GM06990 (cell line): ENCODE measurements around the gene LMX1B.

Source experiments
- DNase-seq: peaks from one replicate; pipeline ENCODE4 v3.0.0-alpha.2; 2011; ENCODE audit not compliant: insufficient read length; ENCODE audit errors: extremely low read depth
- H3K27me3 ChIP-seq: replicated peaks from 2 replicates; pipeline ENCODE4 v1.6.0; 2011; ENCODE audit warnings: low read length; ENCODE audit not compliant: control insufficient read depth, insufficient read depth
- H3K36me3 ChIP-seq: 2 replicates; pipeline ENCODE4 v1.5.1; 2011; ENCODE audit warnings: low read length; ENCODE audit not compliant: control insufficient read depth, insufficient read depth
- H3K4me3 ChIP-seq: replicated peaks from 2 replicates; pipeline ENCODE4 v1.5.1; 2011; ENCODE audit warnings: low read depth, mild to moderate bottlenecking, control low read depth, low read length
- CTCF ChIP-seq: IDR thresholded peaks from 2 replicates; pipeline ENCODE4 v1.5.1; 2011; ENCODE audit warnings: low read length, control low read depth, mild to moderate bottlenecking, inconsistent platforms; ENCODE audit not compliant: insufficient read depth, poor library complexity, severe bottlenecking

Gene LMX1B

DNA sequence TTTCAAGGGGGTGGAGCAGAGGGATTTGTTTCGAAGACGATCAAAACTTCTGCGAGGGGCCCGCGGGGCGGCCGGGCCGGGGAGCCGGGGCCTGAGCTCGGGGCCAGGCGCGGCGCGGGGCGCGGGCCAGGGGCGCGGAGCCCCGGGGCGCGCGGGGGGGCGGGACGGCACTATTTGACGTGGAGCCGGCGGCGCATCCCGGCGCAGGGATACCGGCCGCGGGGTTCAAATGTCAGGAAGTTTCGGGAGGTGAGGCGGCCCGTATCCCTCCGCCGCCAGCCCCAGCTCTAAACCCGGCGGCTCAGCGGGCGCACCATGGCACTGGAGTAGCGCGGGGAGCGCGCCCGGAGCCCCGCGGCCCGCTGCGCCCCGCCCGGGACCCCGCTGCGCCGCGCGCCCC lies at the start of gene LMX1B:
Gene LMX1B, plus strand, starts transcription at position 278 of the 400 bp plus-strand sequence. CDS start 522 bp downstream, outside the sequence.
- H3K4me3 ChIP-seq: no peak within 1 kb of the TSS
- no peaks in the 10 kb centered on the region; the same call in none of the 2 replicates for H3K27me3 ChIP-seq
- DNase-seq: no peak

GRCh38 chr9:126564128-126564527 lies 49.6 kb upstream of the LMX1B start:
- TF ChIP-seq CTCF: no peak
- H3K36me3 ChIP-seq: no peaks in the 10 kb centered on the region
- H3K27me3 ChIP-seq: peaks cover 2% of the 10 kb centered on the region
- no peak for DNase-seq
- no peak overlapping the region for H3K4me3 ChIP-seq

More for the DNA sequence above, at the start of gene LMX1B:
- no peaks in the 10 kb centered on the region for H3K36me3 ChIP-seq
- no peak for TF ChIP-seq CTCF

GRCh38 chr9:126564716-126565115 lies 49.0 kb upstream of the LMX1B start:
- DNase-seq: no peak
- H3K36me3 ChIP-seq: no peaks in the 10 kb centered on the region
- H3K4me3 ChIP-seq: no peak overlapping the region
- peak; percentile 30 for TF ChIP-seq CTCF
- peaks cover 2% of the 10 kb centered on the region for H3K27me3 ChIP-seq

DNA sequence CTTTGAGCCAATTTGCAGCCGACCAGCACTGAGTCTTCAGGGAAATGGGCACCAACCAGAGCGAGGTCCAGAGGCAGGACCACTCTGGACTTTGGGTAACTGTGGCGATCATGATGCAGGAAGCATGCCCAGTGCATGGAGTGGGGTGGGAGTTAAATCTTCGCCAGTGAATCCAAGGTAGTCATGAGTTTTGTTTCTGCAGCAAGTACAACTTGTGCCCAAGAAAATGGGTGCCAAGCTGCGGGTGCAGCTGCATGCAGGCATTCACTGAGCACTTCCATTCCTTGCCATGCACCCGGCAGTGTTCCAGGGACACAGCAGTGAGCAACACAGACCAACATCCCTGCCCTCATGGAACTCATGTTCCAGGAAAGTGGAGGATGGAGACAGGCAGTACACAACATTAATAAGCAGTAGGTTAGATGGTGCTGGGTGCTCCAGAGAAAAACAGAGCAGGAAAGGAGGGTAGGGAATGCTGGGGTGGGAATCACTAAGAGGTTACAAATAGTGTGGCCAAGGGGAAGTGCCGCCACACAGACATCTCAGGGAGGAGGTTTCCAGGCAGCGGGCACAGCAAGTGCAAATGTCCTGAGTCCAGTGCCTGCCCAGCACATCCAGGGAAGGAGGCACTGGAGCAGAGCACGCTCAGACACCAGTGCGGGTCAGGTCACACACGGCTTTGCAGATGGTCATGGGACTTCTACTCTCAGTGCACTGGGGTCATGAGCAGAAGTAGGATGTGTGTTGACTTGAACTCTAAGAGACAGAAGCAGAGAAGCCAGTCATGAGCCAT lies 48.2 kb upstream of the LMX1B start:
- no peak overlapping the region for H3K4me3 ChIP-seq
- TF ChIP-seq CTCF: no peak
- no peaks in the 10 kb centered on the region for H3K36me3 ChIP-seq
- peaks cover 2% of the 10 kb centered on the region for H3K27me3 ChIP-seq
- no peak for DNase-seq

GRCh38 chr9:126569036-126569435 lies 44.7 kb upstream of the LMX1B start:
- no peak for DNase-seq
- Histone ChIP-seq H3K36me3 (no peaks in the 10 kb centered on the region), H3K27me3 (no peaks in the 10 kb centered on the region; the same call in none of the 2 replicates), H3K4me3 (no peak overlapping the region)
- TF ChIP-seq CTCF: no peak
